ENCODE data around the gene KIF5B. TPM values are rescaled to one million over a fixed set of nuclear protein-coding genes. Genes with fewer than 3 reads are reported as not detected.

KIF5B gene
- total and polyA plus RNA-seq, 10 of the 15 experiments (the other 5 are each of a cell fraction or from before 2014, with no cell fraction given) = 14.7 to 47.4 (median 33.1) TPM

DNA sequence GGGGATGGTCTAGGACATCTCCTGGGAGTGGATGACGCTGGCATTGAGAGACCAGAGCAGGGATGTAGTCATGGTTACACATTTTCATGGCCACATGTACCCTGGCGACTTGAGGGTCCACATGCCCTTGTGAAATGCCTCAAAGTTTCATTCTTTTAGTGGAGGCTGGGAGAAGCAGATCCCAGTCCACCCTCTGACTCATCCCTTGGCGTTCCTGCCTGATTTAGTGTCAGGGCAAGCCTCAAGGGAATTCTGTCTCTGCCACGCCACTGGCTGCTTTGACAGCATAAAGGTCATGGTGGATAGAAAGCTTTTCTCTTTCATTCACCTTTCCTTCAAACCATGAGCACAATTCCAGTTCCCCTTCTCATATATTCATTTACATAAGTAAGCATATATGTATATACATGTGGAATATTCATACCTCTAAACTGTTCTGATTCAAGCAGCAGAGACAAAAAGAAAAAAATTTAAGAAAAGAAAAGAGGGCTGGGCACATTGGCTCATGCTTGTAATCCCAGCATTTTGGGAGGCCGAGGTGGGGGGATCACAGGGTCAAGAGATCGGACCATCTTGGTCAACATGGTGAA, 21.8 kb upstream of the KIF5B start:
- FAIRE-seq = no peak
- 6% methylated on average over 6 of the region's 6 CpGs for WGBS (ENCODE audit: insufficient coverage, insufficient replicate concordance, low lambda C conversion rate, missing lambda C conversion rate)
- BruUV-seq (replicated peaks) = no TSS peak
- H4K20me1 ChIP-seq (ENCODE audit: control insufficient read depth, insufficient read depth) = no peaks in the 10 kb centered on the region
- in situ Hi-C loops (cut with MboI) = no loop called here
- no peaks in the 10 kb centered on the region for H3K4me1 ChIP-seq (ENCODE audit: control insufficient read depth, insufficient read depth, low read length)
- H3K27ac ChIP-seq (ENCODE audit: control insufficient read depth, insufficient read depth) = no peak overlapping the region
- TF ChIP-seq RUNX3 (IDR thresholded peaks at IDR 0.05; ENCODE audit: low read length) (no peak), NFYB (IDR thresholded peaks at IDR 0.05; ENCODE audit: insufficient read depth, low read depth, low read length) (no peak), ZNF622 (IDR thresholded peaks at IDR 0.05) (no peak), ZZZ3 (IDR thresholded peaks at IDR 0.05; ENCODE audit: control insufficient read depth, insufficient read length, low read depth) (no peak), MTA2 (IDR thresholded peaks at IDR 0.05; ENCODE audit: low read depth) (no peak)
- H3K36me3 ChIP-seq (ENCODE audit: control insufficient read depth in 2 of 2, insufficient read depth in 2 of 2, low read length in 1 of 2) = no peaks in the 10 kb centered on the region
- no peaks in the 10 kb centered on the region for H3K79me2 ChIP-seq (ENCODE audit: control insufficient read depth, insufficient read depth, low read length)
- ChIA-PET POLR2A (no interaction called here), CTCF (no interaction called here), SMC1A (ENCODE audit: uncharacterized antibody, unreplicated experiment) (no interaction called here), RAD21 (ENCODE audit: unreplicated experiment) (no interaction called here)
- no peak overlapping the region for H2AFZ ChIP-seq (ENCODE audit: control insufficient read depth, low read depth, low read length)
- intact Hi-C loops (cut with micrococcal nuclease; ENCODE audit: unreplicated experiment) = loop anchor here (10.0 kb wide), 1 partner anchor 367 kb away; the partner anchor contains the start of gene CCDC7
- no peaks in the 10 kb centered on the region for H3K9me3 ChIP-seq (replicated peaks; ENCODE audit: control insufficient read depth, insufficient read depth, low read length)
- H3K4me3 ChIP-seq = no peak overlapping the region
- DNase-seq (ENCODE audit: low read depth, low spot score) = no peak
- no peak overlapping the region for H3K9ac ChIP-seq (ENCODE audit: control insufficient read depth, insufficient read depth, low read length)
- no peaks in the 10 kb centered on the region for H3K27me3 ChIP-seq (replicated peaks in 1 of 2; ENCODE audit: control insufficient read depth in 2 of 2, insufficient read depth in 2 of 2, low read length in 1 of 2)
- no peak for ATAC-seq
- no peak overlapping the region for H3K4me2 ChIP-seq (ENCODE audit: control insufficient read depth, insufficient read depth)

DNA sequence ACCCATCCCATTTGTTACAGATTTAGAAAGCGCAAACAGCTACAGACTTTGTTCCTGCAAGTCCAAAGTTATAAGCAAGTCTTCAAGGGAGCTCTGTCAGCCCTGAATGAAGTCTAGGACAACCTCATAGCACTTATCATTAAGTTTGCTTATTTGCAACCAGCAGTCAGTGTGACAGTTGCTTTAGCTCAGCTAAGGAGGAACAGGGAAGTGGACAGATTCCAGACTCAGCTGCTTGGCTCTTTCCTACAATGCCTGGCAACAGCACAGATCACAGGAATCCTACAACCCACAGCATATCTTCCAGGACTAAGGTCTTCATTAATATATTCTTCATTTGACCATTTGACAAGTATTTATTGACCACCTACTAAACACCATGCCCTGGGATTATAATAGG, 17.4 kb upstream of the KIF5B start:
- H3K36me3 ChIP-seq (ENCODE audit: control insufficient read depth in 2 of 2, insufficient read depth in 2 of 2, low read length in 1 of 2) = no peaks in the 10 kb centered on the region
- WGBS (ENCODE audit: insufficient coverage, insufficient replicate concordance, low lambda C conversion rate, missing lambda C conversion rate) = 87% methylated on average over 1 of the region's 1 CpG
- H3K4me3 ChIP-seq = no peak overlapping the region
- H3K79me2 ChIP-seq (ENCODE audit: control insufficient read depth, insufficient read depth, low read length) = no peaks in the 10 kb centered on the region
- no peaks in the 10 kb centered on the region for H3K27me3 ChIP-seq (replicated peaks in 1 of 2; ENCODE audit: control insufficient read depth in 2 of 2, insufficient read depth in 2 of 2, low read length in 1 of 2)
- ATAC-seq = no peak
- in situ Hi-C loops (cut with MboI) (no loop called here), intact Hi-C loops (cut with micrococcal nuclease; ENCODE audit: unreplicated experiment) (loop anchor here (10.0 kb wide), 1 partner anchor 371 kb away; the partner anchor contains the start of gene CCDC7)
- no peak overlapping the region for H3K27ac ChIP-seq (ENCODE audit: control insufficient read depth, insufficient read depth)
- FAIRE-seq = no peak
- no peaks in the 10 kb centered on the region for H3K4me1 ChIP-seq (ENCODE audit: control insufficient read depth, insufficient read depth, low read length)
- ChIA-PET RAD21 (ENCODE audit: unreplicated experiment) (no interaction called here), SMC1A (ENCODE audit: uncharacterized antibody, unreplicated experiment) (no interaction called here), POLR2A (no interaction called here), CTCF (interaction anchor here (0.9 kb wide), 1 partner anchor 177 kb away, joined by 3 read pairs; no protein-coding TSS in a partner anchor)
- H4K20me1 ChIP-seq (ENCODE audit: control insufficient read depth, insufficient read depth) = no peaks in the 10 kb centered on the region
- no TSS peak for BruUV-seq (replicated peaks)
- H3K9ac ChIP-seq (ENCODE audit: control insufficient read depth, insufficient read depth, low read length) = no peak overlapping the region
- no peak for DNase-seq (ENCODE audit: low read depth, low spot score)
- no peaks in the 10 kb centered on the region for H3K9me3 ChIP-seq (replicated peaks; ENCODE audit: control insufficient read depth, insufficient read depth, low read length)
- H3K4me2 ChIP-seq (ENCODE audit: control insufficient read depth, insufficient read depth) = no peak overlapping the region
- H2AFZ ChIP-seq (ENCODE audit: control insufficient read depth, low read depth, low read length) = no peak overlapping the region
- TF ChIP-seq GABPA (IDR thresholded peaks at IDR 0.05; ENCODE audit: low read depth) (no peak), NR2C2 (IDR thresholded peaks at IDR 0.05; ENCODE audit: borderline replicate concordance, control insufficient read depth, insufficient read length, low read depth) (no peak), NFYA (IDR thresholded peaks at IDR 0.05; ENCODE audit: borderline replicate concordance, low read depth, low read length) (no peak), BRCA1 (IDR thresholded peaks at IDR 0.05; ENCODE audit: low read depth, low read length) (no peak), PKNOX1 (IDR thresholded peaks at IDR 0.05) (no peak)
- TF ChIP-seq, protein P1, sequence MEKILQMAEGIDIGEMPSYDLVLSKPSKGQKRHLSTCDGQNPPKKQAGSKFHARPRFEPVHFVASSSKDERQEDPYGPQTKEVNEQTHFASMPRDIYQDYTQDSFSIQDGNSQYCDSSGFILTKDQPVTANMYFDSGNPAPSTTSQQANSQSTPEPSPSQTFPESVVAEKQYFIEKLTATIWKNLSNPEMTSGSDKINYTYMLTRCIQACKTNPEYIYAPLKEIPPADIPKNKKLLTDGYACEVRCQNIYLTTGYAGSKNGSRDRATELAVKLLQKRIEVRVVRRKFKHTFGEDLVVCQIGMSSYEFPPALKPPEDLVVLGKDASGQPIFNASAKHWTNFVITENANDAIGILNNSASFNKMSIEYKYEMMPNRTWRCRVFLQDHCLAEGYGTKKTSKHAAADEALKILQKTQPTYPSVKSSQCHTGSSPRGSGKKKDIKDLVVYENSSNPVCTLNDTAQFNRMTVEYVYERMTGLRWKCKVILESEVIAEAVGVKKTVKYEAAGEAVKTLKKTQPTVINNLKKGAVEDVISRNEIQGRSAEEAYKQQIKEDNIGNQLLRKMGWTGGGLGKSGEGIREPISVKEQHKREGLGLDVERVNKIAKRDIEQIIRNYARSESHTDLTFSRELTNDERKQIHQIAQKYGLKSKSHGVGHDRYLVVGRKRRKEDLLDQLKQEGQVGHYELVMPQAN (conservative IDR thresholded peaks at IDR 0.05) = no peak

Data from GM12878 (cell line).